KMS-11 (cell line): ENCODE measurements around the gene MT1B.

ENCODE experiments used
- H2AFZ ChIP-seq: fragments of 200-600 bp; sonication (generic); 2 replicates; pipeline ENCODE4 v1.6.1; 2016; ENCODE audit warnings: antibody characterized with exemption, mixed run types, low read depth
- H3K27ac ChIP-seq: fragments of 200-600 bp; sonication (generic); 2 replicates; pipeline ENCODE4 v1.6.1; 2016; ENCODE audit warnings: mild to moderate bottlenecking, mixed run types
- H3K27me3 ChIP-seq: fragments of 200-600 bp; sonication (generic); 2 replicates; pipeline ENCODE4 v1.6.1; 2017; ENCODE audit warnings: mild to moderate bottlenecking, low read depth, mixed run types, moderate library complexity; ENCODE audit not compliant: insufficient read depth
- H3K36me3 ChIP-seq: fragments of 200-600 bp; sonication (generic); 2 replicates; pipeline ENCODE4 v1.6.1; 2017; ENCODE audit warnings: mild to moderate bottlenecking, mixed run types; ENCODE audit not compliant: insufficient read depth
- H3K4me1 ChIP-seq: fragments of 200-600 bp; sonication (generic); 2 replicates; pipeline ENCODE4 v1.6.1; 2016; ENCODE audit warnings: mild to moderate bottlenecking, low read depth, mixed run types; ENCODE audit not compliant: poor library complexity, severe bottlenecking
- H3K4me2 ChIP-seq: fragments of 200-600 bp; sonication (generic); 2 replicates; pipeline ENCODE4 v1.7.0; 2016; ENCODE audit warnings: mild to moderate bottlenecking, mixed run types
- H3K4me3 ChIP-seq: fragments of 200-600 bp; sonication (generic); IDR thresholded peaks from 2 replicates; pipeline ENCODE4 v1.6.1; 2017; ENCODE audit warnings: low read depth, low read length, mixed read lengths; ENCODE audit not compliant: insufficient read depth
- H3K79me2 ChIP-seq: fragments of 200-600 bp; sonication (generic); 2 replicates; pipeline ENCODE4 v1.6.1; 2016; ENCODE audit warnings: low read depth, mixed run types; ENCODE audit not compliant: insufficient read depth
- H3K9ac ChIP-seq: fragments of 200-600 bp; sonication (generic); 2 replicates; pipeline ENCODE4 v1.6.1; 2016; ENCODE audit warnings: mild to moderate bottlenecking, mixed run types
- H4K20me1 ChIP-seq: fragments of 200-600 bp; sonication (generic); 2 replicates; pipeline ENCODE4 v1.6.1; 2016; ENCODE audit warnings: mild to moderate bottlenecking, mixed run types; ENCODE audit not compliant: insufficient read depth
- CTCF ChIP-seq: fragments of 200-600 bp; sonication (generic); conservative IDR thresholded peaks from 2 replicates; pipeline ENCODE4 v1.6.1; 2017; ENCODE audit warnings: low read depth, mild to moderate bottlenecking, antibody characterized with exemption, low read length, moderate library complexity, mixed read lengths

Gene MT1B

GRCh38 chr16:56651586-56651985 is at the start of gene MT1B:
MT1B (plus strand) TSS chr16:56651886; CDS start chr16:56651954, 68 bp downstream.
- no peaks in the 10 kb centered on the region for H3K79me2 ChIP-seq
- no peak within 1 kb of the TSS for H3K9ac ChIP-seq
- no peaks in the 10 kb centered on the region for H3K27me3 ChIP-seq
- H3K4me1 ChIP-seq: no peaks in the 10 kb centered on the region
- no peaks in the 10 kb centered on the region for H4K20me1 ChIP-seq
- H2AFZ ChIP-seq: no peak within 1 kb of the TSS
- no peaks in the 10 kb centered on the region for H3K36me3 ChIP-seq
- no peak within 1 kb of the TSS for H3K27ac ChIP-seq
- H3K4me2 ChIP-seq: no peak within 1 kb of the TSS
- H3K4me3 ChIP-seq: no peak within 1 kb of the TSS
- no peak for TF ChIP-seq CTCF

GRCh38 chr16:56603589-56603988 is 48.1 kb upstream of the MT1B start:
- H3K4me2 ChIP-seq: no peak overlapping the region
- TF ChIP-seq CTCF: no peak
- H3K4me3 ChIP-seq: no peak overlapping the region
- H3K4me1 ChIP-seq: peaks cover 3% of the 10 kb centered on the region
- no peak overlapping the region for H3K27ac ChIP-seq
- no peak overlapping the region for H3K9ac ChIP-seq
- H3K36me3 ChIP-seq: no peaks in the 10 kb centered on the region
- H3K27me3 ChIP-seq: peaks cover under 1% of the 10 kb centered on the region; the same call in 1 of the 2 replicates
- no peaks in the 10 kb centered on the region for H4K20me1 ChIP-seq
- no peaks in the 10 kb centered on the region for H3K79me2 ChIP-seq
- no peak overlapping the region for H2AFZ ChIP-seq

- Histone ChIP-seq H3K4me2 (no peak overlapping the region), H3K79me2 (no peaks in the 10 kb centered on the region), H3K4me3 (no peak overlapping the region), H3K9ac (no peak overlapping the region), H3K27ac (no peak overlapping the region), H3K27me3 (peaks cover 4% of the 10 kb centered on the region; the same call in 1 of the 2 replicates), H2AFZ (no peak overlapping the region), H3K36me3 (no peaks in the 10 kb centered on the region), H3K4me1 (peaks cover 17% of the 10 kb centered on the region), H4K20me1 (no peaks in the 10 kb centered on the region)
- no peak for TF ChIP-seq CTCF
Measured at GRCh38 chr16:56604966-56605365, 46.7 kb upstream of the MT1B start.

- no peak overlapping the region for H2AFZ ChIP-seq
- H3K79me2 ChIP-seq: no peaks in the 10 kb centered on the region
- no peak overlapping the region for H3K4me3 ChIP-seq
- peaks cover 16% of the 10 kb centered on the region for H3K4me1 ChIP-seq
- no peaks in the 10 kb centered on the region for H3K36me3 ChIP-seq
- TF ChIP-seq CTCF: no peak
- no peak overlapping the region for H3K27ac ChIP-seq
- H3K27me3 ChIP-seq: peaks cover 6% of the 10 kb centered on the region; the same call in 1 of the 2 replicates
- no peak overlapping the region for H3K9ac ChIP-seq
- H4K20me1 ChIP-seq: no peaks in the 10 kb centered on the region
- no peak overlapping the region for H3K4me2 ChIP-seq
Measured at GRCh38 chr16:56605475-56605874, 46.2 kb upstream of the MT1B start.
